ENCODE data around the gene POLR2E. TPM values are rescaled to one million over a fixed set of nuclear protein-coding genes. Genes with fewer than 3 reads are reported as not detected.

Gene POLR2E
- total RNA-seq, 1 experiment from 2014 or later = 281 TPM

DNA sequence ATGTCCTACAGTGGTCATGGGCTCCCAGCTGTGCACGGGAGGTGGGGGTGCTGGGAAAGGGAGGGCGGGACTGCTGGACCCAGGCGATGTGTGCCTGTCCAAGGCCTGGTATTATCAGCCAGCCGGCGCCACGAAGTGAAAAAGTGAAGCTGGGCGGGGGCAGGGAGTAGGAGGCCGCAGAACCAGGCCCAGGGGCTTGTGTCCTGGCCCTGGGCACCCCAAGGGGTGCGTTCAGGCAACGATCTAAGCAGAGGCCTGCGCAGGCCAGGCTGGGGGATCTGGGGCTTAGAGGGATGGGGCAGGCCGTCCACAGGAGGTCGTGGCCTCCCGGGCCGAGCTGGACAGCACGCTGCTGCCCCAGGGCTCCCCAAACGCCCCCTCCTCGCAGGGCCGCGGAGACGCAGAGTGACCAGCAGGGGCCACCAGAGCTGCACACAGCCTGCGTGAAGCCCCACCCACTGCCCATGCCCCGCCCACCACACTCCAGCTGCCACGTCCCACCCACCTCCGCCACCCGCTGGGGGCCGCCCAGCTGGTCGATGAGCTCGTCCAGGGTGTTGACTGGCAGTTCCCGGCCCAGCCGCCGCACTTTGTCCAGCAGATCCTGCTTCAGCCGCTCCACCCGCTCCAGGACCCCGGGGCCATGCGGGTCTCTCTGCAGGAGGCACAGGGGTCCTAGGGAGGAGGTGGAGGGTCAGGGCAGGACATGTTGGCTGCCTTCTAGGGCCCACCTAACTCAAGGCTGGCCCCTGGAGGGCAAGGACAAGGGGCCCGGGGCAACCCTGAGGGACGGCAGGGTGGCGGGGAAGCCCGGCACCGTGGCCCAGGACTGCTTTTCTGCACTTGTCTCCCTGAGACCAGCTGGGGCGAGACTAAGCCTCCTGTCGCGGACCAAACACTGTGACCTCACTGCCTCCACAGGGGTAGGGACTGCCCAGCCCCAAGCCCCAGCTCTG is 18.1 kb upstream of the POLR2E start:
- DNase-seq (ENCODE audit: low read depth, low spot score) (peak; percentile 80), ATAC-seq (peak; percentile 77)
- no peak overlapping the region for H2AFZ ChIP-seq (ENCODE audit: low read depth, low read length, poor library complexity, severe bottlenecking)
- H3K4me1 ChIP-seq (ENCODE audit: control insufficient read depth in 1 of 2, insufficient read depth in 2 of 2, low read length in 2 of 2) = peaks cover 16 to 25% of the 10 kb centered on the region in 2 experiments
- H3K27ac ChIP-seq (ENCODE audit: low read depth, low read length) = peak overlapping the region; percentile 59; the same call in 1 of the 2 replicates
- H3K4me2 ChIP-seq (ENCODE audit: low read length) = peak overlapping the region; percentile 66
- peak overlapping the region; percentile 39 for H3K9ac ChIP-seq (ENCODE audit: low read length)
- no peaks in the 10 kb centered on the region for H3K79me2 ChIP-seq (ENCODE audit: insufficient read depth, low read length)
- ChIA-PET RAD21 (ENCODE audit: low non-redundant PET in 1 of 2, low total read pairs in 2 of 2, uncharacterized antibody in 2 of 2, unreplicated experiment in 2 of 2) (interaction anchor here (0.6 to 1.1 kb wide), 10 partner anchors 10 to 125 kb away, joined by 3 to 10 read pairs (median 4); no protein-coding TSS in a partner anchor), POLR2A (interaction anchor here (0.7 to 1.6 kb wide), 7 partner anchors 10 to 156 kb away, joined by 3 to 10 read pairs (median 4); partner anchors contain the start of genes CIRBP and GPX4), CTCF (interaction anchor here (0.6 to 2.3 kb wide), 26 partner anchors 9 to 131 kb away, joined by 3 to 36 read pairs (median 5); partner anchors contain the start of genes ATP5F1D and GPX4)
- H3K9me3 ChIP-seq (ENCODE audit: control insufficient read depth in 1 of 2, insufficient read depth in 1 of 2, low read depth in 1 of 2, low read length in 2 of 2) = no peaks in the 10 kb centered on the region
- intact Hi-C loops (cut with micrococcal nuclease) = loop anchor here (5.0 kb wide), 1 partner anchor 79 kb away; no protein-coding TSS in a partner anchor
- no peaks in the 10 kb centered on the region for H4K20me1 ChIP-seq (ENCODE audit: insufficient read depth)
- no peaks in the 10 kb centered on the region for H3K9me2 ChIP-seq (ENCODE audit: insufficient read depth)
- no TSS peak for BruUV-seq (replicated peaks)
- H3K27me3 ChIP-seq (ENCODE audit: insufficient read depth, low read length) = no peaks in the 10 kb centered on the region
- peaks cover 0 to 10% of the 10 kb centered on the region in 2 experiments; a peak in 2 of 4 replicates for H3K36me3 ChIP-seq (ENCODE audit: control insufficient read depth in 1 of 2, insufficient read depth in 2 of 2, low read length in 2 of 2)
- TF ChIP-seq POLR2AphosphoS5 (IDR thresholded peaks at IDR 0.05; ENCODE audit: low read depth, low read length) (peak; percentile 67), RAD21 (IDR thresholded peaks at IDR 0.05; ENCODE audit: low read depth) (peak; percentile 92), SP1 (IDR thresholded peaks at IDR 0.05; ENCODE audit: low read depth) (peak; percentile 49), EGR1 (IDR thresholded peaks at IDR 0.05; ENCODE audit: low read depth) (peak; percentile 74; the same call in 1 of the 2 replicates), ZFX (IDR thresholded peaks at IDR 0.05) (peak; percentile 7; the same call in 1 of the 2 replicates), JUND (IDR thresholded peaks at IDR 0.05) (no peak)
- TF ChIP-seq, protein P1, sequence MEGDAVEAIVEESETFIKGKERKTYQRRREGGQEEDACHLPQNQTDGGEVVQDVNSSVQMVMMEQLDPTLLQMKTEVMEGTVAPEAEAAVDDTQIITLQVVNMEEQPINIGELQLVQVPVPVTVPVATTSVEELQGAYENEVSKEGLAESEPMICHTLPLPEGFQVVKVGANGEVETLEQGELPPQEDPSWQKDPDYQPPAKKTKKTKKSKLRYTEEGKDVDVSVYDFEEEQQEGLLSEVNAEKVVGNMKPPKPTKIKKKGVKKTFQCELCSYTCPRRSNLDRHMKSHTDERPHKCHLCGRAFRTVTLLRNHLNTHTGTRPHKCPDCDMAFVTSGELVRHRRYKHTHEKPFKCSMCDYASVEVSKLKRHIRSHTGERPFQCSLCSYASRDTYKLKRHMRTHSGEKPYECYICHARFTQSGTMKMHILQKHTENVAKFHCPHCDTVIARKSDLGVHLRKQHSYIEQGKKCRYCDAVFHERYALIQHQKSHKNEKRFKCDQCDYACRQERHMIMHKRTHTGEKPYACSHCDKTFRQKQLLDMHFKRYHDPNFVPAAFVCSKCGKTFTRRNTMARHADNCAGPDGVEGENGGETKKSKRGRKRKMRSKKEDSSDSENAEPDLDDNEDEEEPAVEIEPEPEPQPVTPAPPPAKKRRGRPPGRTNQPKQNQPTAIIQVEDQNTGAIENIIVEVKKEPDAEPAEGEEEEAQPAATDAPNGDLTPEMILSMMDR (IDR thresholded peaks at IDR 0.05 in 2 of 3, conservative IDR thresholded peaks at IDR 0.05 in 1 of 3; ENCODE audit: borderline replicate concordance in 1 of 3, insufficient read depth in 1 of 3, low read depth in 2 of 3, low read length in 2 of 3) = peak; percentile 70 to 86 (median 76)
- TF ChIP-seq, protein P2, sequence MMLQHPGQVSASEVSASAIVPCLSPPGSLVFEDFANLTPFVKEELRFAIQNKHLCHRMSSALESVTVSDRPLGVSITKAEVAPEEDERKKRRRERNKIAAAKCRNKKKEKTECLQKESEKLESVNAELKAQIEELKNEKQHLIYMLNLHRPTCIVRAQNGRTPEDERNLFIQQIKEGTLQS (IDR thresholded peaks at IDR 0.05) = no peak
- H3K4me3 ChIP-seq (replicated peaks in 1 of 2; ENCODE audit: low read depth in 1 of 2, low read length in 2 of 2) = no peak overlapping the region
